SKM-1 treated with dmso at 0.1 percent for 144 hours (cell line): ENCODE data around the gene PTPN7.
"Not testable (repeated sequence)": the region's sequence is repeated elsewhere in the genome, so short reads cannot be mapped to it uniquely, and the experiment has no call there.

ENCODE experiments used
- DNase-seq: peaks from one replicate; lab custom pipeline; 2025; ENCODE audit not compliant: unreplicated experiment; lab: John Stamatoyannopoulos, UW

The PTPN7 gene

GRCh38 chr1:202160377-202160940 lies at the start of gene PTPN7:
PTPN7 (minus strand) TSS chr1:202160602; CDS start chr1:202159402, 1,200 bp downstream.
- DNase-seq, result peak; percentile 59

GRCh38 chr1:202208351-202208857 lies 48.0 kb upstream of the PTPN7 start:
- no peak for DNase-seq

- DNase-seq, result no peak
Observed at GRCh38 chr1:202207292-202207691, 46.9 kb upstream of the PTPN7 start.

DNA sequence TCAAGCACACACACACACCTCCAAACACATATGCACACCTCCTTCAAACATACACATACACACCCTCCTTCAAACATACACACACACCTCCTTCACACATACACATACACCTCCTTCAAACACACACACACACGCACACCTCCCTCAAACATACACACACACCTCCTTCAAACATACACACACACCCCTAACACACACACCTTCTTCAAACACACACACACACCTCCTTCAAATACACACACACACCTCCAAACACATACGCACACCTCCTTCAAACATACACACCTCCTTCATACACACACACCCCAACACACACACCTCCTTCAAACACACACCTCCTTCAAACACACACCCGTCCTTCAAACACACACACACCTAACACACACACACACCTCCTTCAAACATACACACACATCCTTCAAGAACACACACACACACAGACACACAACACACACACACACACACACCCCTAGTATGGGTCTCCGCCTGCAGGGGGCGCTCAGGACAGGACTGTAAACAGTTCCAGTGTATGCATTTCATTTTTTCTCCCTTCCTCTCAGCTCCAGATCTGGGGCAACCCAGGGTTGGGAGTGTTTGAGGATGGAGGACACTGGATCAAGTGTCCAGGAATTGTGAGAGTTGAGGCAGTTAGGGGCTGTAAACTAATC lies 45.3 kb upstream of the PTPN7 start:
- no peak for DNase-seq

DNA sequence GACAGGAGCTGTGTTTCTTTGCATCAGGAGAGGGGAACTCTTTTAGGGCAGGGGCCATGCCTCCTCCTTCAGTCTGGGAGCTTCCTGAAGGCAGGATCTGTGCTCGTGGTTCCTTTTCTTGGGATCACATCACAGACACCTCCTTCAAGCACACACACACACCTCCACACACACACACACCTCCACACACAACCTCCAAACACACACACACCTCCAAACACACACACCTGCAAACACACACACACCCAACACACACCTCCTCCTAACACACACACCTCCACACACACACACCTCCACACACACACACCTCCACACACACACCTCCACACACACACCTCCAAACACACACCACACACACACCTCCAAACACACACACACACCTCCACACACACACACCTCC lies 43.7 kb upstream of the PTPN7 start:
- no peak for DNase-seq

DNA sequence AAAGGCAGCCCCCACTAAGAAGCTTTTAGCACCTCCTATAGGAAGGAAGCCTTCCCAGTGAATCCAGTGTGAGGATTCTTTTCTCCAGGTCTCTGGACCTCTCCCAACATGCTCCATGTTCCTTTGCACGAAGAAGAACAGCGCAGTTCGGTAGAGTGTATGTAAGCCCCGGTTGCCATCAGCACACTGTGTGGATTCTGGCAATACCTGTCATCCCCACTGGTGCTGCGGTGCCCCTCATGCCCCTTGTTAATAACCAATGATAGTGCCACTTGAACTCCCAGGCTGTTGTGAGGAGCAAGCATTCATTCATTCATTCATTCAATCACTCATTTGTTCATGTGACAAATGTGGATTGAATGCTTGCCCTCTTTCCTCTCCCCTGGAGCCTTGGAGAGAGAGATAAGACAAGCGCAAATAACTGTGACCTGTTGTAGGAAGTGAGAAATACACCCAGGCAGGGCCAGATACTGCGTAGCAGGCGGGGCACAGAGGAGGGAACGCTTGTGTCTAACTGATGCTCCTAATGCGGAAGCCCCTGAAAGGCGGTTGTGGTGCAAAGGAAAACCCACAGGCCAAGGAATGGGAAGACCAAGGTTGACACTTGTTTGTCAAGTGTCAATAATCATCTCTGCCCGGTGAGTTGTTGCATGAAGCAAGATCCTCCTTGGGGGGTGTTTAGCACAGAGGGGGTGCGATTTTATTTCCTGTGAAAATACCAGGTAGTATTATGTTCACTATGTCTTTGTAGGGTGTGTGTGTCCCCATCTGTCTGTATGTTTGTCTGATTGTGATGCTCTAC lies 43.0 kb upstream of the PTPN7 start:
- no peak for DNase-seq

DNA sequence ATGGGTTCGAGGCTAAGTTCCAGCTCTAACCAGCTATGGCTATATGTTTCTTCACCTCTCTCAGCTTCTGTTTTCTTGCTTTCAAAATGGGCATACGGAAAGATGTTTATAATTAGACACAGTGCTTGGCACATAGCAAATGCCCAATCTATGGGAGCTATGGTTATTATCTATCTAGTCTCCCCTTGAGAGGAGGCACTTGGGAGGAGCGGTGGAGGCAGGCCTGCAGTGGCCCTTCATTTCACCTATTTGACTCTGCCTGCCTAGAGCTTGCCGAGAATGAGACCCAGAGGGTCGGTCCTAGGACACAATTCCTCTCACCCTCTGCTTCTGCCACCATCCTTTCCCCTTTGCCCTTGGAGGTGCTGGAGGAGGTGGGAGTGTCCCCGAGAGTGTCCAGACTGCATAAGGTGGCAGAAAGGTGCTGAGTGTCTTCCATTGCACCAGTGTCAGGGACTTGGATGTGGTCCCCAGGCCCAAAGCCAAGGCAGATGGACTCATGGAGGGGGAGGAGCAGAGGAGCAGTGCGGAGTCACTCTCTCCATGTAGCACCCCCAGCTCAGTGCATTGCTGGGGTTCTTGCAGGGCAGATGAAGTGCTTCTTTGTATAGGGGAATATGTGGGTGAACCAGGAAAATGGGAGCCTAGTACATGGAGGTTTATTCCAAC lies 42.2 kb upstream of the PTPN7 start:
- DNase-seq, result no peak

DNA sequence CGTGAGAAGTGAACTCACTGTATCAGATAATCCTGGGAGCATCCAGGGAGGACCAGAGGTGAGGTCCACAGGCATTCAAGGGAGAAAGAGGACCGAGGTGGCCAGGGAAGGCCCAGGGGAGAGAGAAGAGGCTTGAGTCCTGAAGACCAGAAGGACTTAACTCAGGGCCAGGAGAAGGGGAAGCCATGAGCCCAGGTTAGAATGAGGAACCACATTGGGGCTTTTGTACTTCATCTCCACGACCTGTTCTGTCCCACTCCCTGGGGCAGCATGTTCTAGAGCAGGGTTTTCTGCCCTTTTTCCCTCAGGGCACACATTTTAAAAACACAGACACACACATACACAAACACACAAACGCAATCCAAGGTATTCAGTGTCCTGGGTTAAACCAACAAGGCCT lies 41.6 kb upstream of the PTPN7 start:
- no peak for DNase-seq

DNA sequence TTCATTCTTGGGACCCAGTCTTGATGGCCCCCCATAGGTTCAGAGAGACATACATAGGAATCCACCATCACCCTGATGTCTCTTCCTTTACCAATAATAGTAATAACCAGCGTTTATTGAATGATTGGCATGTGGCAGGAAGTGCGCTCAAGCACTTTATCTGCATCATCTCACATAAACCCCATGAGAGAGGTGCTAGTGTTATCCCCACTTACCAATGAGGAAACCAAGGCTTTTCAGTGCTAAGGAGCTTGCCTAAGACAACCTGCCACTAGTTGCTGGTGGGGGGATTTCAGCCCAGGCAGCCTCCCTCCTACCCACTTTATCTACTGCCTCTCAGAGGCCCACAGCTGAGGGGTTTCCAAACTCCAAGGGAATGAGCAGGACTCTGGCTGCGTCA lies 40.9 kb upstream of the PTPN7 start:
- DNase-seq, result no peak

DNA sequence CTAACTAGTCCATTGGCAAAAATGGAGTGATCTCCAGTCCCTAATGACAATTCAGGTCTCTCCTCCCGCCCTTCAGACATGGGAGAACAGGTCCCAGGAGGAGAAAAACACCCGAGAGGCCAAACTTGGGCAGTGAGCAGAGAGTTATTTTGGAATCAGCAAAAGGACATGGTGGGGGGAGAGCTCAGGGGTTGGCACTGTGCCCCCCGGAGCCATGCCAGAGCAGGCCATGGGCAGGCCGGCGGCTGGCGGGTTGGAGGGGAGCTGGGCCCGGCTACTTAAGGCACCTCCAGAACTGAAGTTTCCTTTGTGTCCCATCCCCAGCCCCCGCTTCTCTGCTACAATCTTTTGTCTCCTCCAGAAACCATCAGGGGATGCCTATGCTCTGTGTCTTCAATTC lies 40.3 kb upstream of the PTPN7 start:
- DNase-seq, result no peak

GRCh38 chr1:202200112-202200548 lies 39.7 kb upstream of the PTPN7 start:
- DNase-seq, result no peak

DNA sequence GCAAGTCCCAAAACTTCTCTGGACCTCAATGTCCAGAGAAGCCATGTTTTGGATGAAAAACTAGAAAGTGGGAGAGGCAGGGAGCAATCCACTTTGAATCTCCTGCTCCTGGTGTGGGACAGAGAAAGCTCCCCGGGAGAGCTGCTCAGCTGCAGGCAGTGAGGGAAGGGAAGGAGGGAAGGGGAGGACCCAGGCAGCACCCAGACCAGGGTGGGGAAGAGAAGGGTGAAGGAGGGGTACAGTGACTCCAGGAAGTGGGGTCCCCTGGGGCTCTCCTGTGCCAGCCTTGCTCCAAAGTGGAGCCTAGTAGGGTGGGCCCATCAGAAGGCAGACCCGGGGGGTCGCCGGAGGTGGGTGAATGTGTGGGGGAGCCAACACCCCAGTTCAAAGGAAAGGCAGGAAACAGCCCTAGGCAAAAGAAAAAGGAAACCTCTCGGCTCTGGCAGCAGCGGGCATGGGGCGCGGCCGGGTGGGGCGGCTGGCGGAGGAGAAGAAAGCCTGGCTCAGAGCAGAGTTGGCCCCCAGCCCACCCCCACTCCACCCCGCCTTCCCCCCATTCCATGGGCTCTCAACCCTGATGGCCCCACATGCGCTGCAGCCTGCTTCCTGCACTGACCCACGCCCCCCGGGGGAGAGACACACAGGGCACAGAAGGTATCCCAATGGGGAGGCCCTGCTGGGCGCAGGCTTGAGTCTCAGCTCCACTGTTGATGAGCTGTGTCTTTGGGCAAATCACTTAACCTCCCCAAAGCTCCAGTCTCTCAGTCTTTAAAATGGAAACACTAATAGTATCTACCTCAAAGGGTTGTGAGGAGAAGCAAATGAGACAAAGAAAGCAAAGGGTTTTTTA lies 38.9 kb upstream of the PTPN7 start:
- DNase-seq, result no peak

DNA sequence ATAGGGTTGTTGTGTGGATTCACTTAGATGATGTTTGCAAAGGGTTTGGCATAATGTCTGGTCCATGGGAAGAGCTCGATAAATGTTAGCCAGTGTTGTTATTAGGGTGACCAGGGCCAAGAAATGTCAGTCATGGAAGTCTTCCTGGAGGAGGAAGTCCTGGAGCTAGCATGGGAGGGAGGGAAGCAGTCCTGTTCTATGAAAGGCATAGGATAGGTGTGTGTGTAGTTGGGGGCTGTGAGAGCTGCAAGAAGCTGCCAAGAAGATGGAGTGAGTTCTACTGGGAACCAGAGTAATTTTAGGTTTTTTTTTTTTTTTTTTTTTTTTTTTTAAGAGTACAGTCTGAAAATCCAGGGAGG lies 37.9 kb upstream of the PTPN7 start:
- DNase-seq, result no peak

GRCh38 chr1:202197653-202198365 lies 37.4 kb upstream of the PTPN7 start:
- no peak for DNase-seq

DNA sequence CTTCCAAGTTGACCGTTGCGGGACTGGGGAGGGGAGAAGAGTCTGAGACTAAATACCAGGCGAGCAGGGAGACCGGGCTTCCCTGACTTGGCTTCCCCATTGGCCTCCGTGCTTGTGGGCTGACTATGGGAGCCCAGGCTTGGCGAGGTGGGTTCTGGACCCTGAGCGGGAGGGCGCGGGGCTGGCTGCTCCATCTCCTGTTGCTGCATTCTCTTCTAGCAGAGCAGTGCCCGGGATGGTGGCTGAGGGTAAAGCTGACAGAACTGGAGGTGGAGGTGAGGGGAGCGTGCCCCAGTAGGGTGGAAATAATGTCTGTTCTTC lies 33.9 kb upstream of the PTPN7 start:
- DNase-seq, result no peak

DNA sequence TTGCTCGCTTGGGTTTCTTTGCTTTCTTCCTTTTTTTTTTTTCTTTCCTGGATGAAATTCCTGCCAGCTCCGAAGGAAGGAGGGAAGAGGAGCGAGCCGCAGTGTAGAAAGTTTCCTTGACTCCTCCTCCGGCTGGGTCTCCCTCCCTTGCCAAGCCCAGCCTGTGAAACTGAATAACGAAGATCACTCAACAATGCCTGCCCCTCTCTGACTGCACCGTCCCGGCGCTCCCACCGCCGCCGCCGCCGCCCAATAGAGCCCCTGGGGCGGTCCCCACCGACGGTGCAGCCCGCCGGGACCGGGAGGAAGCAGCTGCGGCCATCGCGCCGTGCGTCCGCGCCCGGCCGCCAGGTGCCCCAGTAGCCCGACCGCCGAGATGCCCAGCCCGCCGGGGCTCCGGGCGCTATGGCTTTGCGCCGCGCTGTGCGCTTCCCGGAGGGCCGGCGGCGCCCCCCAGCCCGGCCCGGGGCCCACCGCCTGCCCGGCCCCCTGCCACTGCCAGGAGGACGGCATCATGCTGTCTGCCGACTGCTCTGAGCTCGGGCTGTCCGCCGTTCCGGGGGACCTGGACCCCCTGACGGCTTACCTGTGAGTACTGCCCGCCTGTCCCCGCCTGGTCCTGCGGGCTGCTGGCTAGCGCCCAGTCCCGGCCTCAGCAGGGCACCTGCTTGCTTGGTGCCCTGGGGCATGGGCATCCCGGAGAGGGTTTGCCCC lies 33.4 kb upstream of the PTPN7 start, which contains the start of gene LGR6:
TSS of gene LGR6 (plus strand) at position 186 of the 714 bp plus-strand sequence. CDS start at position 377, 191 bp downstream.
- DNase-seq, result no peak

- peak; percentile 41 for DNase-seq
Observed at GRCh38 chr1:202192770-202193613, 32.6 kb upstream of the PTPN7 start.

- DNase-seq, result not testable (repeated sequence)
Observed at GRCh38 chr1:202191391-202191790, 31.0 kb upstream of the PTPN7 start.
